Measurements from ENCODE around the gene IL17RC. TPM values are rescaled to one million over a fixed set of nuclear protein-coding genes. Genes with fewer than 3 reads are reported as not detected.

The IL17RC gene
- total RNA-seq, 6 experiments from 2014 or later = 19.5 to 53.4 (median 40.1) TPM

DNA sequence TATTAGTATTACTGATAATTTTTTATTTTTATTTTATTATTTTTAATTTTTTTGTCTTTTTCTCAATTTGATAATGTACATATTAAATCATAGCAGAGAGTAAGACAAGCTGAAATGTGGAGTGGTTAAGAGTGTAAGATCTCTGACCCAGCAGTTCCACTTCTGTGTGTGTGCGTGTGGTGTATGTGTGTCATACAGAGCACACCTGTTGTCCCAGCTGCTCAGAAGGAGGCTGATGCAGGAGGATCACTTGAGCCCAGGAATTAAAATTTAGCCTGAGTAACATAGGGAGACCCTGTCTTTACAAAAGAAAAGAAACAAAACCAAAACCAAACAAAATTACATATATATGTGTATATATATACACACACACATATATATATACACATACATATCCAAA lies 35.5 kb upstream of the IL17RC start:
- H3K27ac ChIP-seq = no peak overlapping the region
- ATAC-seq = no peak
- H3K36me3 ChIP-seq = no peaks in the 10 kb centered on the region
- H3K9me3 ChIP-seq = no peaks in the 10 kb centered on the region
- no peaks in the 10 kb centered on the region for H3K27me3 ChIP-seq
- no peak for TF ChIP-seq POLR2A (IDR thresholded peaks at IDR 0.05)
- TF ChIP-seq, protein P1, sequence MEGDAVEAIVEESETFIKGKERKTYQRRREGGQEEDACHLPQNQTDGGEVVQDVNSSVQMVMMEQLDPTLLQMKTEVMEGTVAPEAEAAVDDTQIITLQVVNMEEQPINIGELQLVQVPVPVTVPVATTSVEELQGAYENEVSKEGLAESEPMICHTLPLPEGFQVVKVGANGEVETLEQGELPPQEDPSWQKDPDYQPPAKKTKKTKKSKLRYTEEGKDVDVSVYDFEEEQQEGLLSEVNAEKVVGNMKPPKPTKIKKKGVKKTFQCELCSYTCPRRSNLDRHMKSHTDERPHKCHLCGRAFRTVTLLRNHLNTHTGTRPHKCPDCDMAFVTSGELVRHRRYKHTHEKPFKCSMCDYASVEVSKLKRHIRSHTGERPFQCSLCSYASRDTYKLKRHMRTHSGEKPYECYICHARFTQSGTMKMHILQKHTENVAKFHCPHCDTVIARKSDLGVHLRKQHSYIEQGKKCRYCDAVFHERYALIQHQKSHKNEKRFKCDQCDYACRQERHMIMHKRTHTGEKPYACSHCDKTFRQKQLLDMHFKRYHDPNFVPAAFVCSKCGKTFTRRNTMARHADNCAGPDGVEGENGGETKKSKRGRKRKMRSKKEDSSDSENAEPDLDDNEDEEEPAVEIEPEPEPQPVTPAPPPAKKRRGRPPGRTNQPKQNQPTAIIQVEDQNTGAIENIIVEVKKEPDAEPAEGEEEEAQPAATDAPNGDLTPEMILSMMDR (IDR thresholded peaks at IDR 0.05) = no peak
- intact Hi-C loops (cut with DNase I) = no loop called here
- DNase-seq = no peak
- H3K4me1 ChIP-seq = no peaks in the 10 kb centered on the region
- WGBS (ENCODE audit: insufficient coverage, low coverage, low lambda C conversion rate, missing lambda C conversion rate) = 89% methylated on average over 1 of the region's 1 CpG
- no peak overlapping the region for H3K4me3 ChIP-seq

DNA sequence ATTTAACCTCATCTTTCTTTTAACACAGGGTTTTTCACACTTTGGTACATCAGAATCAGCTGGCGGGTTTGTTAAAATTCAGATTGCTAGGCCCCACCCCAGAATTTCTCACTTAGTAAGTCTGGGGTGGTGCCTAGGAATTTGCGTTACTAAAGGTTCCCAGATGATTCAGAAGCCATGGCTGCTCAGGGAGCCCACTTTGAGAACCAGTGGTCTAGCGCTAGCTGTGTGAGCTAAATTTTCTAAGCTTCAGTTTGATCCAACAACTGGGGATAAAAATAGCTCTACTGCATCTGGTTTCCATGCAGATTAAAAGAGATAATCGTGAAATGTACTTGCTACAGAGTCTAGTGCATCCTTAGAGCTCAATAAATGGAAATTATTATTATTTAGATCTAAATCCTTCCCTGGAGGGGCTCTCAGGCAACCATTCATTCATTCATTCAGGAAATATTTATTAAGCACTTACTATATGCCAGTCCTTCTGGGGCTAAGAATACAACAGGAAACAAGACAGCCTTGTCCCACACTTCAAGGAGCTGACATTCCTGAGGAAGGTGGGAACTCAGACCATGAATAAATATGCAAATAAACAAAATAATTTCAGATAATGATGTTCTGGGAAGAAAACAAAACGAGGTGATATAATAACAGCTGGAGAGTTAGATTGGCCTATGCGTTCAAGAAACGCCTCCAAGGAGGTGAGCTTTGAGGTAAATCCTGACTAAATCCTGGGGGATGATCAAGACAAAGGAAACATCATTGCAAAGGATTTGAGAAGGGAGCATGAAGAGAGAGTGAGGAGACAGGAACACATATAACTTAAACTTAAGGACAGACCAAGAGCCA lies 33.0 kb upstream of the IL17RC start:
- WGBS (ENCODE audit: insufficient coverage, low coverage, low lambda C conversion rate, missing lambda C conversion rate) = 84% methylated on average over 7 of the region's 7 CpGs
- intact Hi-C loops (cut with DNase I) = no loop called here
- no peak for TF ChIP-seq POLR2A (IDR thresholded peaks at IDR 0.05)
- TF ChIP-seq, protein P1 (IDR thresholded peaks at IDR 0.05) = no peak
- no peak overlapping the region for H3K4me3 ChIP-seq
- no peaks in the 10 kb centered on the region for H3K36me3 ChIP-seq
- ATAC-seq (no peak), DNase-seq (no peak)
- no peaks in the 10 kb centered on the region for H3K4me1 ChIP-seq
- H3K9me3 ChIP-seq = no peaks in the 10 kb centered on the region
- no peaks in the 10 kb centered on the region for H3K27me3 ChIP-seq
- no peak overlapping the region for H3K27ac ChIP-seq

DNA sequence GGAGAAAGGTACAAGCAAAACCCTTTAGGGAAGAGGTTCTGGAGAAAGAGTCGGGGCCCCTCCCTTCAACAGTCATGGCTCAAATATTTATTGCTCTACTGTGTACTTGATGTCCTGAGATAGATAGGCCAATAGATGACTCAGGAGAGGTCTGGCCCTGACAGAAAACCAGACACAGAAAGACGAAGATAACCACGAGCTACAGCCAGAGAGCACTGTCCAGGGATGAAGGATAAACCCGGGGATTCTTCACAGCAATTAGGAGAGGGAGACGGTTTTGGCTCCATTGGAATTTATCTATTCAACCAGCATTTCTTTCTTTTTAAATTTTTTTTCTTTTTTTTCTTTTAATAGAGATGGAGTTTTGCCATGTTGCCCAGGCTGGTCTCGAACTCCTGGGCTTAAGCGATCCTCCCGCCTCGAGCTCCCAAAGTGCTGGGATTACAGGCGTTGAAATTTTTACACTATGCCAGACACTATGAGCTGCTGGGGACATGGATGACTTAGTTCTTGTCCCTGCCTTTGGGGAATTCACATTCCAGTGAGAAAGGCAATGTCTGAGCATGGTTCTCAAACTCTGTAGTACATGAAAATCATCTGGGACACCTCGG lies 32.2 kb upstream of the IL17RC start:
- intact Hi-C loops (cut with DNase I) = no loop called here
- Histone ChIP-seq H3K27me3 (no peaks in the 10 kb centered on the region), H3K4me1 (no peaks in the 10 kb centered on the region), H3K27ac (no peak overlapping the region), H3K36me3 (no peaks in the 10 kb centered on the region), H3K9me3 (no peaks in the 10 kb centered on the region), H3K4me3 (no peak overlapping the region)
- 87% methylated on average over 8 of the region's 11 CpGs for WGBS (ENCODE audit: insufficient coverage, low coverage, low lambda C conversion rate, missing lambda C conversion rate)
- ATAC-seq (no peak), DNase-seq (no peak)
- TF ChIP-seq POLR2A (IDR thresholded peaks at IDR 0.05) = no peak
- TF ChIP-seq, protein P1 (IDR thresholded peaks at IDR 0.05) = no peak

DNA sequence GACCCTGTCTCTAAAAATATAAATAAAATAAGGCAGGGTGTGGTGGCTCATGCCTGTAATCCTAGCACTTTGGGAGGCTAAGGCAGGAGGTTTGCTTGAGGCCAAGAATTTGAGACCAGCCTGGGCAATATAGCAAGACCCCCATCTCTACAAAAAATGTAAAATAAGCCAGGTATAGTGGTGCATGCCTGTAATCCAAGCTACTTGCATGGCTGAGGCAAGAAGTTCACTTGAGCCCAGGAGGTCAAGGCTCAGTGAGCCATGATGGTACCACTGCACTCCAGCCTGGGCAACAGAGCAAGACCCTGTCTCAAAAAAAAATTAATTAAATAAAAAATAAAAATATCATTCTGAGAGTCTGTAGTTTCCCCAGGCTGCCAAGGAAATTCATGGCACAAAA lies 30.6 kb upstream of the IL17RC start:
- Histone ChIP-seq H3K4me3 (no peak overlapping the region), H3K9me3 (no peaks in the 10 kb centered on the region), H3K36me3 (no peaks in the 10 kb centered on the region), H3K4me1 (peaks cover 0 to 5% (median 2%) of the 10 kb centered on the region in 4 donors), H3K27ac (no peak overlapping the region), H3K27me3 (no peaks in the 10 kb centered on the region)
- no peak for ATAC-seq
- no peak for TF ChIP-seq POLR2A (IDR thresholded peaks at IDR 0.05)
- TF ChIP-seq, protein P1 (IDR thresholded peaks at IDR 0.05) = no peak
- intact Hi-C loops (cut with DNase I) = no loop called here
- no peak for DNase-seq

Measured in right lobe of liver (tissue), 6 donors.